ENCODE results near the gene PRKX.
"Not testable (repeated sequence)": the region's sequence is repeated elsewhere in the genome, so short reads cannot be mapped to it uniquely, and the experiment has no call there.

PRKX gene

DNA sequence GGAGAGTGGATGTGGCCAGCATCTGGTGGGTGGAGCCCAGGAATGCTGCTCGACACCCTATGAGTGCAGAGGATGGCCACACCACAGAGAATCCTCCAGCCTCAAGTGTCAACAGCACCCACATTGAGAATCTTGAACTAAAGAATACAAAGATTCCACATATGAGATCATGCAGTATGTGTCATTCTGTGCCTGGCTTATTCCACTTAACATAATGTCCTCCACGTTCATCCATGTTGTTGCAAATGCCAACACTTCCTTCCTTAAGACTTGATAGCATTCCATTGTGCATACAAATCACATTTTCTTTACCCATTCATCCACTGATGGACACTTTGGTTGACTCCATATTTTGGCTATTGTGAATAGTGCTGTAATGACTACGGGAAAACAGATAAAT lies 145.8 kb downstream of the PRKX start:
- no peak for DNase-seq

DNA sequence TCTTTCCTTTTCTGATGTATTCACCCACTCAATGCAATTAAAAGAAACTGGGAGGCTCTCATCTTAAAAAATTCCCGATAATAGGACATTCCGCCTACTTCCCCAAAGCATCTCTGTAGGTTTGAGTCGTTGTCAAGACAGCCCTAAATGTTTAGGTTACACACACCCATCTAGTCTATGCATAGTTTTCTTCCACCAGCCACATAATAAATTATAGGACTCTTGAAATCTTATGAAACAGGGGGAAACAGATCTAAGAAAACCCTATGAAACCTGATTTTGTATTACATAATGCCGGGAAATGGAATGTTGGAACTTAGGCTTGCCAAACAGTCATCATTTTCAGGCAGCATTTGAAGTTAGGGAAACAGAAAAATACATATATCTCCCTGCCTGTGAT lies 150.0 kb downstream of the PRKX start:
- DNase-seq, result no peak

DNA sequence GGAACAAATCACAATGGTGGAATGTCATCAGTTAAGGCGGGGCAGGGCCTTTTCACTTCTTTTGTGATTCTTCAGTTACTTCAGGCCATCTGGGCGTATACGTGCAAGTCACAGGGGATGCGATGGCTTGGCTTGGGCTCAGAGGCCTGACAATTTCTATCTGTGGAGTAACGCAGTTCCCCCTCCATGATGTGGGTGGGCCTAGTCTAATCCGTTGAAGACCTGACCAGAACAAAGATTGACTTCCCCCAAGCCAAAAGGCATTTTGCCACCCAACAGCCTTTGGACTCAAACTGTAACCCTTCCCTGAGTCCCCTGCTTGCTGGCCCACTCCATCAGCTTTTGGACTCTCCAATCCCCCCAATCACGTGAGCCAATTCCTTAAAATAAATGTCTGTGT lies 153.4 kb downstream of the PRKX start:
- DNase-seq, result not testable (repeated sequence)
